Activated T-helper 1 cell treated with anti-CD3 and anti-CD28 coated beads, Interleukin-2, amount 50 U/mL, for 16 hours (primary cell): Measurements from ENCODE around the gene LINC01488.

ENCODE experiments used
- DNase-seq, 2 donors: peaks; one replicate each; pipeline ENCODE4 v3.0.0-alpha.2; 2020; ENCODE audit warnings: low read depth in 1 of 2, low spot score in 1 of 2

The LINC01488 gene

DNA sequence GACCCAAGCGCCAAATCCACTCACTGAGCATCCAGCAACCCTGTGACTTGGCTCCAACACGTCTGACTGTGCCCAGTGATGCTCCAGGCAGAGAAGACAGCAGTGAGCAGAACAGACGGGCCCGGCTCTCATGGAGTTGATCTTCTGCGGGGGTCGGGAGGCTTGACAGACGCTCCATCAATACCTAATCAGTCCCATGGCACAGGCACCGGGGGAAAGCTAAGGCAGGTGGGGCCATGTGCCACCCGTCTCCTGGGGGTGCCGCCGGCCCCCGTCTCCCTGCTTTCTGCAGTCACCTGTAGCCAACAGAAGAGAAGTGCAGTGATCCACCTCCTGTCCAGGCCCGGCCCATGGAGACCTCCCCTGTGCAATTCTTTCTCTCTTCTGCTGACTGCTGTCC, 47.5 kb downstream of the LINC01488 start:
- no peak for DNase-seq

GRCh38 chr11:69530278-69531070, 49.0 kb downstream of the LINC01488 start:
- DNase-seq, result no peak

DNA sequence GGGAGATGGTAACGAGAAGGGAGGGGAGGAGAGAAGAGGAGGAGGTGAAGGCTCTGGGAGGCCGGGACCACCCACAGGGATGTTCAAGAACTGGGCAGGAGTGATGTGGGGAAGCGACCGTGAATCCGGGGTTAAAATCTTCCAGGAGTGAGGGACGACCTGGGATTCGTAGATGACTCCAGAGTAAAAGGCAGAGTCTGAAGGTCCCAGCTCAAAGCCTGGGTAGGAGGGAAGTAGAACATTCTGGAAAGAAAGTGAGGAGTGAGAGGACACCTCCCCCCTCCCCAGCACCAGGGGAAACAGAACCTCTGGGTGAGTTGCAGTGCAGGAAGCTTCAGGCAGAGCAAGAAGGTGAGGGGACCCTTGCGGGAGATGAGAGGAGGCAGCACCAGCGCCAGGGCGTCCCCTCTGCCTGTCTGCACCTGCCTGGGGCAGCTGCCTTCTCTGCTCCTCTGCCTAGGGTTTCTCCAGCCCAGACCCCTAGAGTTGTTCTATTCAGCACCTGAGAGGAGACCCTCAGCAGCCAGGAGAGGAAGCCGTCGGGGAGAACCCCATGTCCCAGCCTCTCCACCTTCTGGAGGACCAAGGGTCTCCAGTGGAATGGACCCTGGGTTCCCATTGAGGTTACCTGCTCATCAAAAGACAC, 49.7 kb downstream of the LINC01488 start:
- DNase-seq, result no peak

GRCh38 chr11:69531717-69532088, 50.2 kb downstream of the LINC01488 start:
- no peak for DNase-seq

DNA sequence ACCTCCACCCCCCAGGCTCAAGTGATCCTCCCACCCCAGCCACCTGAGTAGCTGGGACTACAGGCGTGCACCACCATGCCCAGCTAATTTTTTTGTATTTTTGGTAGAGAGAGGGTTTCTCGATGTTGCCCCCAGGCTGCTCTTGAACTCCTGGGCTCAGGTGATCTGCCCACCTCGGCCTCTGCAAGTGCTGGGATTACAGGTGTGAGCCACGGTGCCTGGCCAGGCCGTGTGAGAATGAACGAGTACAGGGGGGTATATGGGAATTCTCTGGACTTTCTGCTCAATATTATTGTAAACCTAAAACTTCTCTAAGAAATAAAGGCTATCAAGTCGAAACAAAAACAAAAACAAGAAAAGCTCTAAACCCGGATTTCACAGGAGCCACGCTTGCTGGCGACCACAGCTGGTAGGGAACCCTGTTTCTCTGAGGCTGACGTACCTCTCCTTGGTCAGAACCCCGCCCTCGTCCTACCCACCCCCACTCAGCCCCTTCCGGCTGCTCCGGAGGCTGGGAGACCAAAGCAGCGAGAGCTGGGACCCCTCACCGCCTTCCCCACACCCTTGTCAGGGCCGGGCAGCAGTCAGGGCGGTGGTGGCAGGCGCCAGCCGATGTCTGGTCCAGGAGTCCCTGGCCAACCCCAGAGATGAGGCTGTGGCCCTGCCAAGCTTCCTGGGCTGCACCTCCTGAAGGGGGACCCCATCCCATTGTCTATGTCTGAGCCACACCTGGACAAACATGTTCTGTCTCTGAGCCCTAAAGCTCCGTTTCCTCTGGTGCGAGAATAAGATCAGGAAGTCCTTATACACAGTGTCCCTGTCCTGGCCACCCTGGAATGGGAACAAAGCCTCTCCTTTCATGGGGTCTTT, 52.1 kb downstream of the LINC01488 start:
- DNase-seq, result no peak

DNA sequence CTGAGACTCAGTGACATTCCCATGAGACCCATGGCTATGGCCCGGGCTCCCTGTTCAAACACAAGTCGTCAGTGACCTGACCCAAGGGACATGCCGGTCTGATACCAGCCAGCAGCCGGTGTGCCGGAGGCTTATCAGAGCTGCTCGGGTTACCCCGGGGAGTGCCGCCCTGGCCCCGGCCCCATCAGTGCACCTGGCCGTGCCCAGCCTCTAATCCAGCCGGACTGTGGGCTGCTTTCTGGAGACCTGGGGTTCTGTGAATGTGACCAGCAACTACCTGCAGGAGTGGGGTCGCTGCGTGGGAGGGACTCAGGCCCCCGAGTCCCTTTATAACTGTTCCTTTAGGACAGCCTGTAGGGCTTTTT, 52.7 kb downstream of the LINC01488 start:
- no peak for DNase-seq

DNA sequence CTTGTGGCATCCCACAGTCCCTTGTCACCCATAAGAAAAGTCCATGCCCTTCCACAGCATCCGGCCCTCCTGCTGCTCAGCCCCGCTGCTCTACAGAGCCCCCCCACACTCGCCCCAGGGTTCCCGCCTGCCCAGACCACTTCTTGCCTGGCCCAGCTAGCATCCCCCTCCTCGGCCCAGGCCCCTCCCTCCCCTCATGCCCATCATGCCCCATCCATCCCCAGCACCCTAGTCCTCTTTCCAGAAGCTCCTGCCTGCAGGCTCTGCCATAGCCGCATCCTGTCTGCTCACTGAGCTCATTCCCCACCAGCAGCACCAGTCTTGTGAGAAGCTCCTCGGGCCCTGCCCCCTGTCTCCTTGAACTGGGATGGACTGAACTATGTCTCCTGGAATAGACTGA, 54.4 kb downstream of the LINC01488 start:
- no peak for DNase-seq

GRCh38 chr11:69536406-69536805, 54.9 kb downstream of the LINC01488 start:
- no peak for DNase-seq

DNA sequence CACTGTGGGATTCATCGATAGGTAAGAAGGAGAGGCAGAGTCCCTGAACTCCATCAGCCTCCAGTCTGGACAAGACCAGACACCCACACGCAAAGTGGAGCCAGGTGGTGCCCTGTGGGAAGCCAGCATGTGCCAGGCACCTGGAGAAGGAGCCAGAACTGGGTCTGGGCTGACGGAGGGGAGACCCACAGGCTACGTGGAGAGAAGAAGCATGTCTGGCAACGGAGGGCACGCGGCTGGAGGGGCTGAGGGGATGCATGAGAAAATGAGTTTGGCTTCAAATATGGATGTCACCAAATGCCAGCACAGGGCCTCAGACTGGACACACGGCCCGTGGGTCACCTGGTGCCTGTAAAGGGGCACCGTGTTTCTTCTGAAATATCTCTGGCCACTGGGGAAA, 55.7 kb downstream of the LINC01488 start:
- no peak for DNase-seq

DNA sequence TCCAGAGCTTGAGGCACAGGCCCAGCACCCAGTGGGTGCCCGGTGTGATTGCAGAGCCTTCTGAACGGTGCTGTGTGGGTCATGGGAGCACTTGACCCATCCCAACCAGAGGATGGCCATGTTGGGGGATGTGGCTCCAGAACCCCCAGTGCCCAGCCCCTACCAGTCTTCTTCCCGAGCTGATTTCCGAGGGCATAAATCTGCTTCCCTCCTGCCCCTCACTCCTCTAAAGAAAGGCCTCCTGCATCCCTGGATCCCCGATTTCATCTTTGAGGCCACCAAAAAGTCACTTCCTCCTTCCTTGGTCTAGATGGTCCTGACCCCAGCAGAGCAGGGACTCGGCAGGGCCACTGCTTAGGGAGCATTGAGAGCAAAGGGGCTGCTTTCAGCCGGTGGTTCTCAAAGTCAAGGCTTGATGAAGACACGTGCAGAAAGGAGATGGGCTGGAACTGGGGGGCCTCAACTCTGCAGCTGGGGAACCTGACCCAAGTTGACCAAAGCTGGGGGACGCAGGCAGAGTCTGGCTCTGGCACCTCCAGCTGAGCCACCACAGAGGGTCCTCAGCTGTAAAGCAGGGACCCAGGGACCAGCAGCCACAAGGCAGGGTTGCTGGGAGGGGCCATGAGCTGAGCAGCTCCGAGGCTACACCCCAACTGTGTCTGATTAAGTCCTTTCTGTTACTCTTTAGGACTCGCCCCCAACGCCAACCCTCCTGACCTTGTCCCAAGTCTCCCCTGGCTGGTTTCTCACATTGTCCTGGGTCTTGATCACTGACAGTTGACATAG, 56.6 kb downstream of the LINC01488 start:
- no peak for DNase-seq

DNA sequence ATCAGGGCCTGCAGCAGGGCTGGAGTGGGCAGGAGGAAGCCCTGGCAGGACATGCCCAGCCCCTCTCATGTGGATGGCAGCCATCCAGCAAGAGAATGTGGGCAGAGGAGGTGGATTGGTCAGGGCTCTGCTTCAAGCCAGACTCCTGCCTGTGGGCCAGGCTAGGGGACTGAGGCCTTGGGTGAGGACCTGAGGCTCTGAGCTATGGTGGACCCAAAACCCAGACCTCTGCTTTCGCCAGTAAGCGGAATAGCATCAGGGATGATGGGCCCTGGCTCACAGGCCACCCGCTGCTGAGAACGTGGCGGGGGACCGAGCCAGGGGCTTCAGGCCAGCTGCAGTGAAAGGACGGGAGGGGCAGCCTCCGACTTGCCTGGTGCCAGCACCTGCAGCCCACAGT, 57.4 kb downstream of the LINC01488 start:
- DNase-seq, result no peak

DNA sequence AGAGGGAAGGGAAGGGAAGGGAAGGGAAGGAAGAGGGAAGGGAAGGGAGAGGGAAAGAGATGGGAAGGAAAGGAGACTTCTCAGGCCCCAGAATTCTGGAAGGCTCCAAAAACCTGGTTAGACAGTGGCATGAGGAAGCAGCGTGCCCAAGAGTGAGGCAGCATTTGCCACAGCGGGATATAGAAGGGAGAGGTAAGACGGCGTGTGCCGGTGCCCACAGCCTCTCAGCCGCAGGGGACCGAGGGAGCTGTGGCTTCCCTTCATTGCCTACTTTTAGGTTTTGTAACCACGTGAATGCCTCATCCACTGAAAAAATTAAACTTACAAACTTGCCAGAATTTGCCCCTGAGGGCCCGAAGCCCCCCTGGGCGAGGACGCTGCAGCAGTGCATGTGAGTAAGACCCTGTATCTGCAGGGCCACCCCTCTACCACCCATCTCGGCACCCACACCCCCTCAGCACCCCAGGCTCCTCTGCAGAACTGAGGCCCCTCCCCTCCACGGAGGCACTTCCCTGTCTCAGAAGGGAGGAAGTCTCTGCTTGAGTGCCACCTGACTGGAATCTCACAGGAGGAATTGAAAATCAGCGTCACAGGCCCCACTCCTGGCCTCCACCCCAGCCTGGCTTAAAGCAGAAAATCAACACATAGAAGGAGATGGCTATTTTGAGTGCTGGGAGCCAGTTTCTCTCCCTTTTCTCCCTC, 58.1 kb downstream of the LINC01488 start:
- DNase-seq, result no peak

GRCh38 chr11:69540118-69541000, 58.9 kb downstream of the LINC01488 start:
- DNase-seq, result no peak

- no peak for DNase-seq
Measured at GRCh38 chr11:69541001-69541285, 59.5 kb downstream of the LINC01488 start.

DNA sequence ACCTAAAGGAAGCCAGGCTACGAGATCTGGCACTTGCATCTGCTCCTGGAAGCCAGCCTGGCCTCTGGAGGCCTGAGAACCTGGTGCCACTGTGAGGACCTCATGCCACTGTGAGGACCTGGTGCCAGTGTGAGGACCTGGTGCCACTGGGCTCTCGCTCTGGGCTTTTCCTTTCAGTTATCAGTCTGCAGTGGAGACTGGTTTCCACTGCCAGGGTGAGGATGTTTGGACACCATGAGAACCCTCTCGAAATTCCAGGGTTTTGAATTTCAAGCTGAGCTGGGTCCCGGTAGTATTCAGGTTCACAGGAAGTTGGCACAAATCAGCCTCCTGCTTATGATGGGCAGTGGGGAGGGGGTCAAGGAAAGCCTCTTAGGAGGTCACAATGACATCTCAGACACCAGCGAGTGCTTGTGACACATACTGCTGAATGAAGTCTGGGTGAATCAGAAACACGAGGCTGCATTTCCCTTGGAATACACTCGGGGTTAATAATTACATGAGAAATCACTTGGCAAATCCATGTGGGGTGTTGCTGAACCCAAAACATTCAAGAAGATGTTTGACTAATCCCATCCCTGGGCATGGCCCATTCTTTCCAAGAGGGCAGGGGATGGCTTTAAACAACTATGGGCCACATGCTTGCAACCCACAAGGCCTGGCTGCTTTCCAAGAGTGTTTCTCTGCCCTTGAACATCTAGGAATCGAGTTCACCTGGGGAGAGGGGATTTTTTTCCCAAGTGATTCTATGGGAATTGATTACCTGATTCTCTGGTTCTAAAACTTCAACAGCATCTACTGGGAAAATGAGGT, 60.2 kb downstream of the LINC01488 start:
- DNase-seq, result no peak

DNA sequence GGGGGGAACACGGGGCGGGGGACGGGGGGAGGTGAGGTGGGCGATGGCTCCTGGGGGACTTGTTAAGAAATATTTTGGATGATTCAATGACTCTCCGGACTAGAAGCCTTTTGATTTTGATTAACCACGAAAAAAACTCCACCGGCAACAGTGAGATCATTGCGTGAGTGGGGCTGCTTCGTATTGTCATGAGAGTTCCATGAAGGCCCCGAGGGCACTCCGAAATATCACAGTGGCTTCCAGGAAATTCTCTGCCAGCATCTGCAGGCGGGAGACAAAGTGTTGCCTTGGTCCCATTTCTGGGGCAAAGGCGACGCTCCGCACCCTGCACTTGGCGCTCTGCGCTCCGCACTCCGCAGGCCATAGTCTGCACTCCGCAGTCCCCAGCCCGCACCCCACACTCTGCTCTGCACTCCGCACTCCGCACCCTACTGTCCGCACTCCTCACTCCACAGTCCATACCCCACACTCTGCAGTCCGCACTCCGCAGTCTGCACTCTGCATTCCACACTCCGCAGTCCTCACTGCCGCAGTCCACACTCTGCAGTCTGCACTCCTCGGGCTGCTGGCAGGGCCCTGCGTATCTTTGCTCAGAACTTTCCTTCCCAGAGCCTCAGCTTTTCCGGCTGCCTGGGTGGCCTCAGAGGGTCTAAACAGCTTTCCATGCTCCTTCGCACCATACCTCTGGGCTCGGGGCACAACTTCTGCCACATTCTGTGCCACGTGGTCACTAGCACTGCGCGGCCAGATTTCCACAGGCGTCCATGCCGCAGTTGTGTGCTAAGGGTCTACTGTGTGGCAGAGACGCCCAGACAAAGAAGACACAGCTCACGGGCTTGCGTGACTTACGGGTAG, 61.1 kb downstream of the LINC01488 start:
- DNase-seq, result no peak
